ENCODE data around the gene C1orf21. TPM values are rescaled to one million over a fixed set of nuclear protein-coding genes. Genes with fewer than 3 reads are reported as not detected.

The C1orf21 gene
- total RNA-seq, 1 experiment from 2014 or later, result 0.15 TPM

GRCh38 chr1:184366997-184367396, 19.8 kb upstream of the C1orf21 start:
- no peak for TF ChIP-seq CTCF (IDR thresholded peaks at IDR 0.05)
- no peak for TF ChIP-seq SIN3A (IDR thresholded peaks at IDR 0.05; ENCODE audit: borderline replicate concordance, insufficient read depth, low read depth, low read length)
- TF ChIP-seq POLR2AphosphoS5 (IDR thresholded peaks at IDR 0.05; ENCODE audit: low read depth, low read length), result no peak
- TF ChIP-seq REST (IDR thresholded peaks at IDR 0.05; ENCODE audit: insufficient read depth in 1 of 2, low read depth in 2 of 2, low read length in 1 of 2), result no peak
- DNase-seq (ENCODE audit: low read depth, low spot score), result no peak
- ChIA-PET POLR2A (no interaction called here), CTCF (no interaction called here)
- H3K36me3 ChIP-seq (ENCODE audit: control insufficient read depth, insufficient read depth, low read length), result no peaks in the 10 kb centered on the region
- no peaks in the 10 kb centered on the region for H3K9me3 ChIP-seq (ENCODE audit: control insufficient read depth, insufficient read depth, low read depth, low read length)
- no peaks in the 10 kb centered on the region for H3K4me1 ChIP-seq (ENCODE audit: control insufficient read depth, insufficient read depth, low read length)
- ATAC-seq, result no peak
- in situ Hi-C loops (cut with HindIII; ENCODE audit: low pct_unique_long_range_greater_than_20kb, low sequenced_read_pairs) (no loop called here), intact Hi-C loops (cut with micrococcal nuclease; ENCODE audit: unreplicated experiment) (no loop called here)
- H3K27ac ChIP-seq (ENCODE audit: low read length), result no peak overlapping the region
- H3K27me3 ChIP-seq (ENCODE audit: control insufficient read depth, insufficient read depth, low read length), result no peaks in the 10 kb centered on the region
- no peak overlapping the region for H3K4me3 ChIP-seq (ENCODE audit: low read depth in 2 of 2, low read length in 2 of 2)
- BruUV-seq (replicated peaks), result no TSS peak

- Histone ChIP-seq H3K36me3 (ENCODE audit: control insufficient read depth, insufficient read depth, low read length) (no peaks in the 10 kb centered on the region), H3K27me3 (ENCODE audit: control insufficient read depth, insufficient read depth, low read length) (no peaks in the 10 kb centered on the region), H3K27ac (ENCODE audit: low read length) (no peak overlapping the region), H3K4me3 (ENCODE audit: low read depth in 2 of 2, low read length in 2 of 2) (no peak overlapping the region), H3K9me3 (ENCODE audit: control insufficient read depth, insufficient read depth, low read depth, low read length) (no peaks in the 10 kb centered on the region), H3K4me1 (ENCODE audit: control insufficient read depth, insufficient read depth, low read length) (no peaks in the 10 kb centered on the region)
- ChIA-PET POLR2A (no interaction called here), CTCF (no interaction called here)
- no TSS peak for BruUV-seq (replicated peaks)
- DNase-seq (ENCODE audit: low read depth, low spot score) (no peak), ATAC-seq (no peak)
- TF ChIP-seq TCF7L2 (IDR thresholded peaks at IDR 0.05; ENCODE audit: low read depth, low read length) (no peak), CTCF (IDR thresholded peaks at IDR 0.05) (no peak), SIN3A (IDR thresholded peaks at IDR 0.05; ENCODE audit: borderline replicate concordance, insufficient read depth, low read depth, low read length) (no peak), REST (IDR thresholded peaks at IDR 0.05; ENCODE audit: insufficient read depth in 1 of 2, low read depth in 2 of 2, low read length in 1 of 2) (no peak), POLR2AphosphoS5 (IDR thresholded peaks at IDR 0.05; ENCODE audit: low read depth, low read length) (no peak)
- in situ Hi-C loops (cut with HindIII; ENCODE audit: low pct_unique_long_range_greater_than_20kb, low sequenced_read_pairs), result no loop called here
- intact Hi-C loops (cut with micrococcal nuclease; ENCODE audit: unreplicated experiment), result no loop called here
Observed at GRCh38 chr1:184367427-184368038, 19.3 kb upstream of the C1orf21 start.

Data from Panc1 (cell line).